ENCODE results near the gene CLEC4C.
"Not testable (repeated sequence)": the region's sequence is repeated elsewhere in the genome, so short reads cannot be mapped to it uniquely, and the experiment has no call there.

Gene CLEC4C

GRCh38 chr12:7747246-7747645 lies at the start of gene CLEC4C:
TSS of gene CLEC4C (minus strand) at chr12:7747375. CDS start at chr12:7747348, 27 bp downstream.
- in situ Hi-C loops (cut with MboI; ENCODE audit: low sequenced_read_pairs): no loop called here

- in situ Hi-C loops (cut with MboI; ENCODE audit: low sequenced_read_pairs): no loop called here
These were observed 46.0 kb upstream of the CLEC4C start for GRCh38 chr12:7793211-7793610.

GRCh38 chr12:7788884-7789528 lies 41.8 kb upstream of the CLEC4C start, which contains the start of gene NANOG:
TSS of gene NANOG (plus strand) at chr12:7789402. CDS start at chr12:7789615, 213 bp downstream.
- in situ Hi-C loops (cut with MboI; ENCODE audit: low sequenced_read_pairs): not testable (repeated sequence)

GRCh38 chr12:7788294-7788660 lies 41.1 kb upstream of the CLEC4C start:
- in situ Hi-C loops (cut with MboI; ENCODE audit: low sequenced_read_pairs): no loop called here

GRCh38 chr12:7787574-7788293 lies 40.6 kb upstream of the CLEC4C start:
- in situ Hi-C loops (cut with MboI; ENCODE audit: low sequenced_read_pairs): no loop called here

- in situ Hi-C loops (cut with MboI; ENCODE audit: low sequenced_read_pairs): no loop called here
These were observed 37.5 kb upstream of the CLEC4C start for GRCh38 chr12:7784701-7785100.

- in situ Hi-C loops (cut with MboI; ENCODE audit: low sequenced_read_pairs): not testable (repeated sequence)
These were observed 36.3 kb upstream of the CLEC4C start for GRCh38 chr12:7783433-7783832.

GRCh38 chr12:7782055-7782454 lies 34.9 kb upstream of the CLEC4C start:
- in situ Hi-C loops (cut with MboI; ENCODE audit: low sequenced_read_pairs): no loop called here

- in situ Hi-C loops (cut with MboI; ENCODE audit: low sequenced_read_pairs): no loop called here
These were observed 34.1 kb upstream of the CLEC4C start for GRCh38 chr12:7781274-7781673.

GRCh38 chr12:7769999-7770398 lies 22.8 kb upstream of the CLEC4C start:
- in situ Hi-C loops (cut with MboI; ENCODE audit: low sequenced_read_pairs): no loop called here

- in situ Hi-C loops (cut with MboI; ENCODE audit: low sequenced_read_pairs): no loop called here
These were observed 11.6 kb upstream of the CLEC4C start for GRCh38 chr12:7758766-7759140.

- in situ Hi-C loops (cut with MboI; ENCODE audit: low sequenced_read_pairs): no loop called here
These were observed 9.8 kb upstream of the CLEC4C start for GRCh38 chr12:7756993-7757392.

GRCh38 chr12:7755668-7756067 lies 8.5 kb upstream of the CLEC4C start:
- in situ Hi-C loops (cut with MboI; ENCODE audit: low sequenced_read_pairs): not testable (repeated sequence)

GRCh38 chr12:7751941-7752922 lies 5.1 kb upstream of the CLEC4C start:
- in situ Hi-C loops (cut with MboI; ENCODE audit: low sequenced_read_pairs): not testable (repeated sequence)

- in situ Hi-C loops (cut with MboI; ENCODE audit: low sequenced_read_pairs): no loop called here
These were observed 4.2 kb upstream of the CLEC4C start for GRCh38 chr12:7751394-7751793.

- in situ Hi-C loops (cut with MboI; ENCODE audit: low sequenced_read_pairs): no loop called here
These were observed 3.2 kb upstream of the CLEC4C start for GRCh38 chr12:7750350-7750749.

GRCh38 chr12:7749442-7749841 lies 2.3 kb upstream of the CLEC4C start:
- in situ Hi-C loops (cut with MboI; ENCODE audit: low sequenced_read_pairs): no loop called here

GRCh38 chr12:7748852-7749251 lies 1.7 kb upstream of the CLEC4C start:
- in situ Hi-C loops (cut with MboI; ENCODE audit: low sequenced_read_pairs): no loop called here

- in situ Hi-C loops (cut with MboI; ENCODE audit: low sequenced_read_pairs): no loop called here
These were observed 14.2 kb downstream of the CLEC4C start for GRCh38 chr12:7732993-7733392.

GRCh38 chr12:7731486-7731885 lies 15.7 kb downstream of the CLEC4C start:
- in situ Hi-C loops (cut with MboI; ENCODE audit: low sequenced_read_pairs): no loop called here

- in situ Hi-C loops (cut with MboI; ENCODE audit: low sequenced_read_pairs): not testable (repeated sequence)
These were observed 16.2 kb downstream of the CLEC4C start for GRCh38 chr12:7730984-7731383.

Measured in HL-60/S4 (cell line).